ENCODE measurements around the gene CD84. TPM values are rescaled to one million over a fixed set of nuclear protein-coding genes. Genes with fewer than 3 reads are reported as not detected.
"Not testable (repeated sequence)": the region's sequence is repeated elsewhere in the genome, so short reads cannot be mapped to it uniquely, and the experiment has no call there.

CD84 gene
- total RNA-seq, 1 donor from 2014 or later = not detected

DNA sequence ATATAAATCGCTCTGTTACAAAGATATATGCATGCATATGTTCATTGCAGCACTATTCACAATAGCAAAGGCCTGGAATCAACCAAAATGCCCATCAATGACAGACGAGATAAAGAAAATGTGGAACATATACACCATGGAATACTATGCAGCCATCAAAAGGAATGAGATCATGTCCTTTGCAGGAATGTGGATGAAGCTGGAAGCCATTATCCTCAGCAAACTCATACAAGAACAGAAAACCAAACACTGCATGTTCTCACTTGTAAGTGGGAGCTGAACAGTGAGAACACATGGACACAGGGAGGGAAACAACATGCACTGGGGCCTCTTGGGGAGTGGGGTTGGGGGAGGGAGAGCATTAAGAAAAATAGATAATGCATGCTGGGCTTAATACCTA lies 61.8 kb downstream of the CD84 start:
- DNase-seq (ENCODE audit: low read depth in 2 of 2) = not testable (repeated sequence)

DNA sequence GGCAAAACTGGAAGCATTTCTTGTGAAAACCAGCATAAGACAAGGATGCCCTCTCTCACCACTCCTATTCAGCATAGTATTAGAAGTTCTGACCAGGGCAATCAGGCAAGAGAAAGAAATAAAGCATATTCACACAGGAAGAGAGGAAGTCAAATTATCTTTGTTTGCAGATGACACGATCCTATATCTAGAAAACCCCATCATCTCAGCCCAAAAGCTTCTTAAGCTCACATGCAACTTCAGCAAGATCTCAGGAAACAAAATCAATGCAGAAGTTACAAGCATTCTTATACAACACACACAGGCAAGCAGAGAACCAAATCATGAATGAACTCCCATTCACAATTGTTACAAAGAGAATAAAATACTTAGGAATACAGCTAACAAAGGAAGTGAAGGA lies 63.4 kb downstream of the CD84 start:
- DNase-seq (ENCODE audit: low read depth in 2 of 2) = not testable (repeated sequence)

DNA sequence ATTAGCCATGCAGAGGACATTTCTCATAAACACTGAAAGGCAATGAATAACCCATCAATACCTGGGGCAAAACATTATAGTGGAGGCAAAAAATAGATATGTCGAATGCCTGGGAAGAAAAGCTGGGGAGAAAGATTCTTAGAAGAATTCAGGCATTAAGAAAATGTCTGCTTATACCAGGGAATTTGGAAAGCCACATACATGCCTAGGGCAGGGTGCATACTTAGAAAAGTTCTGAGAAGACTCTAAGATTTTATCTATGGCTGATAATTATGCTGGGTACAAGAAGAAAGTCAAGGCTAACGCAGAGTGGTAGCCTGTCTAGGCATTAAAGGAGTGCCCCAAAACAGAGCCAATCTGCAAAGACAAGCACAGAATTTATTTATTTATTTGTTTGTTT lies 74.6 kb downstream of the CD84 start:
- no peak for DNase-seq (ENCODE audit: low read depth in 2 of 2)

DNA sequence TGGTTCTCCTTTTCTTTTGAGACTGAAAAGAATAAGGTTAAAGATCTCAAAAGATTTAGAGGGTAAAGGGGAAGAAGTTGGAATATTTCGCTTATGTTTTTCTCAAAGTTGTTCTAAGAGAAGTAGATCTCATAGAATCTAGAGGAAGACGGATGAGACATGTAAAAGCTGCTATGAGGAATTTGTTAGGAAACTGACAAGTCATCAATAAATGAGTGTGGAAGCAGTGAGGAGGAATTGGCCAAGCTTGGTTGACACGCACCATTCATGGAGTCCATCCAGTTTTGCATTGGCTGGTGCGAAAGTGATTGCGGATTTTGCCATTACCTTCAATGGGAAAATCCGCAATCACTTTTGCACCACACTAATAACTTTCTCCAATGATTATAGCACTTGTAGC lies 76.2 kb downstream of the CD84 start:
- DNase-seq (ENCODE audit: low read depth in 2 of 2) = no peak

DNA sequence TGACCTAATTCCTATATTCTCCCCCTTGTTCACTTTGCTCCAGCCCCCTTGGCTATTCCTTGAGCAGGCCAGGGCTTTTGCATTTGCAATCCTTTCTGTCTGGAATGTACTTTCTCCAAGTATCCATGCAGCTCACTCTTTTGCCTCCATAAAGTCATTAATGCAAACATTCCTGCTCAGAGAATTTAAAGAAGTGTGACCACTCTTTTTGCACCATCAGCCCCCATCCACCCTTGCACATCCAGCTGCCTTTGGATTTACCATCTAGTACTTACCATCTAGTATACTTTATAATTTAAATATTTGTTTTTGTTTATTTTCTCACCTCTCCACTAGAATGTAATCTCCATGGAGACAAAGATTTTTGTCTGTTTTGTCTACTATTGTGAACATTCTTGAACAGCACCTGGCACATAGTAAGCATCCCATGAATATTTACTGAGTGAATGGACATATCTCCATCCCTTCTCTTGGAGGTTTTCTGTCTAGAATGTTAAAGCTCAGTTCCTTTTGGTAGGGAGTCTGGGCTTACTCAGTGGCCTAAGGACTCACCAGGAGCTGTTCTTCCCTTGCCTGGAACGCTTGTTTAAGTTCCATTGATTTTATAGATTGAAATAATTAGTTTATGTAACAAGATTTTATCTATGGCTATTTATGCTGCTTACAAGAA lies 78.8 kb downstream of the CD84 start:
- DNase-seq (ENCODE audit: low read depth in 2 of 2) = no peak

DNA sequence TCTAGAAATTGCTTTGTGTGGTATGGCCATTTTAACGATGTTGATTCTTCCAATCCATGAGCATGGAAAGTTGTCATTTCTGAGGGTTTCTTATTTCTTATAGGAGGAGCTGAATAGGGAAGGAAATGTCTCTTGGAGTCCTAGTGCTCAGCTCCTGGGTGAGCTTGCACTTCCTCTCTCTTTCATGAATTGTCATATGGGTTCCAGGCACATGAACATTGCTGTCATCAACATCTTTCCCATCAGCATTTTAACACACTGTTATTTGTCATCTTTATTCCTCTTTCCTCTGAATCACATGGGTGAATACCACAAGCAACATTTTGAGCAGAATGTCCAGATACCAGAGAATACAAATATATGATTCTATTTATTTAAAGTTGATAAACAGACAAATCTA lies 79.7 kb downstream of the CD84 start:
- DNase-seq (ENCODE audit: low read depth in 2 of 2) = no peak

DNA sequence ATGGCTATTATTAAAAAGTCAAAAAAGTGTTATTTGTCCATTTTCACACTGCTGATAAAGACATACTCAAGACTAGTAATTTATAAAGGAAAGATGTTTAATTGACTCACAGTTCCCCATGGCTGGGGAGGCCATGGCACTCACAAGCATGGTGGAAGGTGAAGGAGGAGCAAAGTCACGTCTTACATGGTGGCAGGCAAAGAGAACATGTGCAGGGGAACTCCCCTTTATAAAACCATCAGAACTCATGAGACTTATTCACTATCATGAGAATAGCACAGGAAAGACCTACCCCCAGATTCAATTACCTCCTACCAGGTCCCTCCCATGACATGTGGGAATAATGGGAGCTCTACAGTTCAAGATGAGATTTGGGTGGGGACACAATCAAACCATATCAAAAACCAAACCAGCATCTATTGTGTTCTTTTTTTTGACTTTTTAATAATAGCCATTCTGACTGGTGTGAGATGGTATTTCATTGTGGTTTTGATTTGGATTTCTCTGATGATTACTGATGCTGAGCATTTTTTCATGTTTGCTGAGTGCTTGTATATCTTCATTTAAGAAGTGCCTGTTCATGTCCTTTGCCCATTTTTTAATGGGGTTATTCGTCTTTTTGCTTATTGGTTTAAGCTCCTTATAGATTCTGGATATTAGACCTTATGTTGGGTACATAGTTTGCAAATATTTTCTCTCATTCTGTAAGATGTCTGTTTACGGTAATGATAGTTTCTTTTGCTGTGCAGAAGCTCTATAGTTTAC lies 80.8 kb downstream of the CD84 start:
- not testable (repeated sequence) for DNase-seq (ENCODE audit: low read depth in 2 of 2)

DNA sequence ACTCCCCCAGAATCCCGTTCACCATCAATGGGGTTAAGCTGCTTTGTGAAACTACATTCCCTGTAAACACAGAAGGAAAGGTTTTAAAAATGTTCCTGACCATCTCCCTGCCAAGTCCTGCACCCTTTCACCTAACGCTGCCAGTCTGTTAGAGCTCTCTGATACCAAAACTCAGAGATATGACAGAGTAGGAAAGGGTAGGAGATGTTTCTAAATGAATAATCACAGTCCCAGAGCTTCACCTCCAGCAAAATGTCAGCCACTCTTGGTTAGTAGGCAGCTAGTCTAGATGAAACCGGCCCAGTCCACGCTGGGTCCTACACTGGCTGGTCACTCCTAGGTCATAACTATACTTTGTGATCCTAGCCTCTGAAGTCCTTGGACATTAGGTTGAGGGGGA lies 83.0 kb downstream of the CD84 start:
- no peak for DNase-seq (ENCODE audit: low read depth in 2 of 2)

DNA sequence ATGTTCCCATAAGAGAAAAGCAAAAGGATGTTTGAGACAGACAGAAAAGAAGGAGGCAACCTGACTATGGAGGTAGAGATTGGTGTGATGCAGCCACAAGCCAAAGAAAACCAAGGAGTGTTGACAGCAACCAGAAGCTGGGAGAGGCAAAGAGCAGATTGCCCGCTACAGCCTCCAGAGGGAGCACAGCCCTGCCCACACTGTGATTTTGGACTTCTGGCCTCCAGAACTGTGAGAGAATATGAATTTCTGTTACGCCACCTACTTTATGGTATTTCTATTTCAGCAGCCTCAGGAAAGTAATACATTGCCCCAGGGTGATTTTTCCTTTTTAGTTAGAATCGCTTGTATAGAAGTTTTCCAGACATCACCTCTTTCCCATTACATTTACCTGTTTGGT lies 84.7 kb downstream of the CD84 start:
- DNase-seq (ENCODE audit: low read depth in 2 of 2) = no peak

DNA sequence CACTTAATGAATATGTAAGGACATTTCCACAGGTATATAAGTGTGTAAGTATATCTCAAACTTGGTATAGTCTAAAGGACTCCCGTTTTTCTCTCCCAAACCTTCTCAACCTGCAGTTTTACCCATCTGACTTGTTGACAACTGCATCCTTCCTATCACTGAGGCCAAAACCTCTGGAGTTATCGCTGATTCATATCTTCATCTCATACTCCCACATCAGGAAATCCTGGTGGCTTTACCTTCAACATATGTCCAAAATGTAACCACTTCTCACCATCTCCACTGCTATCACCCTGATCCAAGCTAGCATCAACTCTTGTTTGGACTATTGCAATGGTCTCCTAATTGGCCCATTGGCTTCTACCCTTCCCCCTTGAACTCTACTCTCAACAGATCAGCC lies 86.7 kb downstream of the CD84 start:
- no peak for DNase-seq (ENCODE audit: low read depth in 2 of 2)

DNA sequence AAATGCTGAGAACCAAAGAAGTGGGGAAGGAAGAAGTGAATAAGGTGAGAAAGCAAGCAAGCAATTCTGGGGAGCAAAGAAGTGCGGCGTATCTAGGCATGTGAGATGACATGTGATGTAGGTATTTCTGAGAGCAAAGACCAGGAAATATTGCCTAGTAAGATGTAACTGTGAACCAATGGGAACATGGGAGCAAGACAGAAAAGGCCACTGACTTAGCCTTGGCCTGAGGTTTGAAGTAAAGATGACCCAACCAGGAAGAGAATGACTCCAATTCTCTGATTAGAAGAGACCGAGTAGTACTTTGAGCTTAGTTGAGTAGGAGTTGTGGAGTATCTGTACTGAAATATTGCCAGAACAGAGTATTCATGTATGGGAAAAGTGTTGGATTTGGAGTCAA lies 87.3 kb downstream of the CD84 start:
- no peak for DNase-seq (ENCODE audit: low read depth in 2 of 2)

Other genes with a start within 250 kb of the CD84 start
- gene COPA, start 236.2 kb downstream of the CD84 start, total RNA-seq = 206 and 209 TPM in 2 replicates
- 42.1 and 57.3 TPM in 2 replicates for gene NCSTN, start 236.1 kb downstream of the CD84 start, total RNA-seq
- gene NHLH1, start 212.4 kb downstream of the CD84 start, total RNA-seq = not detected in 2 replicates
- not detected in 2 replicates for gene VANGL2, start 178.9 kb downstream of the CD84 start, total RNA-seq
- gene SLAMF6, start 56.2 kb downstream of the CD84 start, total RNA-seq = not detected in 2 replicates
- gene SLAMF1, start 67.5 kb upstream of the CD84 start, total RNA-seq = not detected in 2 replicates
- gene CD48, start 132.3 kb upstream of the CD84 start, total RNA-seq = not detected in 2 replicates
- gene SLAMF7, start 159.8 kb upstream of the CD84 start, total RNA-seq = not detected in 2 replicates
- not detected in 2 replicates for gene LY9, start 216.7 kb upstream of the CD84 start, total RNA-seq